ENCODE measurements around the gene GLT8D2.

GLT8D2 gene

DNA sequence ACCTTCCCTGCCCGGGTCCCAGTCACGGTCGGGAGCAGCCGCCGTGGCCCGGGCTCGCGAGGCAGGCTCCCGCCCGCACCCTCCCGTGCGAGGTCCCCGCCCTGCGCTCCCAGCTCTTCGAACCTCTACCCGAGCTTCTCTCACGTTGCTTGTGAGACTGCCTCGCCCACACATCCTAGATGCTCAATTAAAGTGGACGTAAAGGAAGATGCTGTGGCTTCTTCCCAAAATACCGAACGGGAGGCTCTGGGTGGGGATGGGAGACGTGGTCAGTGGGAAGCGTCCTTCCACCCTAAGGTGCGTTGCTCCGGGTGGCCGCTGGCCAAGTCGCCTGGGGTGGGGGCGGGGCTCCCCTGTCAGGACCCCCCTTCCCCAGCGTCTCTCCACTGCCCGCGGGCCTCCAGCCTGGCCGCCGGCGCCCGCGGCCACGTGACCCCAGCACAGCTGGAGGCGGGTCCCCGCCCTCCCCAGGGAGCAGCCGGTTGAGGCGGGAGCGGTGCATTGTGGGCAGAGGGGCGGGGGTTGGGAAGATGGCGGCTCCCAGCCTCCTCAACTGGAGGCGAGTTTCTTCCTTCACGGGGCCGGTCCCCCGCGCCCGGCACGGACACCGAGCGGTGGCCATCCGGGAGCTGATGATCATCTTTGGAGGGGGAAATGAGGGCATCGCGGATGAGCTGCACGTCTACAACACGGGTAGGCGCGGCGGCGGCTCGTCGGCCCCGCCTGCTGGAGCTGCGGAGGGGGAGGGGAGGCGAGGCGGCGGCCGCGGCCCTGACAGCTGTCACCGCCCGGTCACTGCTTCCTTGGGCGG is 14.2 kb upstream of the GLT8D2 start, which contains the start of gene HCFC2:
TSS of gene HCFC2 (plus strand) at position 501 of the 811 bp plus-strand sequence. CDS start at position 531, 30 bp downstream.
- TF ChIP-seq, protein P1, sequence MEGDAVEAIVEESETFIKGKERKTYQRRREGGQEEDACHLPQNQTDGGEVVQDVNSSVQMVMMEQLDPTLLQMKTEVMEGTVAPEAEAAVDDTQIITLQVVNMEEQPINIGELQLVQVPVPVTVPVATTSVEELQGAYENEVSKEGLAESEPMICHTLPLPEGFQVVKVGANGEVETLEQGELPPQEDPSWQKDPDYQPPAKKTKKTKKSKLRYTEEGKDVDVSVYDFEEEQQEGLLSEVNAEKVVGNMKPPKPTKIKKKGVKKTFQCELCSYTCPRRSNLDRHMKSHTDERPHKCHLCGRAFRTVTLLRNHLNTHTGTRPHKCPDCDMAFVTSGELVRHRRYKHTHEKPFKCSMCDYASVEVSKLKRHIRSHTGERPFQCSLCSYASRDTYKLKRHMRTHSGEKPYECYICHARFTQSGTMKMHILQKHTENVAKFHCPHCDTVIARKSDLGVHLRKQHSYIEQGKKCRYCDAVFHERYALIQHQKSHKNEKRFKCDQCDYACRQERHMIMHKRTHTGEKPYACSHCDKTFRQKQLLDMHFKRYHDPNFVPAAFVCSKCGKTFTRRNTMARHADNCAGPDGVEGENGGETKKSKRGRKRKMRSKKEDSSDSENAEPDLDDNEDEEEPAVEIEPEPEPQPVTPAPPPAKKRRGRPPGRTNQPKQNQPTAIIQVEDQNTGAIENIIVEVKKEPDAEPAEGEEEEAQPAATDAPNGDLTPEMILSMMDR (IDR thresholded peaks at IDR 0.05; ENCODE audit: borderline replicate concordance, control extremely low read depth, extremely low read depth, insufficient read depth, missing control alignments): no peak
- DNase-seq (ENCODE audit: low spot score): peak; percentile 99
- in situ Hi-C loops (cut with MboI; ENCODE audit: low sequenced_read_pairs, unreplicated experiment): no loop called here

DNA sequence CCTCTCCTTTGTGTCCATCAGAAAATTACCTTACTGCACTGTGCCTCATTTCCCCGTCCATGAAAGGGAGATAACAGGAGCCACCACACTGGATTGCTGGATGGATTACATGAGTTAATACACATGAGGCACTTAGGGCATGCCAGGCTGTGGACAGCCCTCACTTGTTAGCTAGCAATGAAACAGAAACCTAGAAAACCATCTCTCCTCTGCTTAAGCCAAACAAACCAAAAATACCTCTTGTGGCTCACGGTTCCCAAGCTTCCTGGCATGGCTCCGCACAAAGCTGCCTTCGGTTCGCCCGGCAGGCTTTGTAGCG is 13.7 kb upstream of the GLT8D2 start:
- TF ChIP-seq, protein P1 (IDR thresholded peaks at IDR 0.05; ENCODE audit: borderline replicate concordance, control extremely low read depth, extremely low read depth, insufficient read depth, missing control alignments): no peak
- in situ Hi-C loops (cut with MboI; ENCODE audit: low sequenced_read_pairs, unreplicated experiment): no loop called here
- no peak for DNase-seq (ENCODE audit: low spot score)

DNA sequence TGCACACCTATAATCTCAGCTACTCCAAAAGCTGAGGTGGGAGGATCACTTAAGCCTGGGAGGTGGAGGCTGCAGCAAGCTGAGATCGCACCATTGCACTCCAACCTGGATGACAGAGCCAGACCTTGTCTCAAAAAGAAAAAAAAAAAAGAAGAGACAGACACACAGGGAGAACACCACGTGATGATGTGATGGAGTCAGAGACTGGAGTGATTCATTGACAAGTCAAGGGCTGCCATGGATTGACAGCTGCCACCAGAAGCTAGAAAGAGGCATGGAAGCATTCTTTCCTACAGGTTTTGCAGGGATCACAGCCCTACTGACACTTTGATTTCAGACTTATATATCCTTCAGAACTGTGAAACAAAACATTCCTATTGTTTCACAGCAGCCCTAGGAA is 10.8 kb upstream of the GLT8D2 start:
- in situ Hi-C loops (cut with MboI; ENCODE audit: low sequenced_read_pairs, unreplicated experiment): no loop called here
- TF ChIP-seq, protein P1 (IDR thresholded peaks at IDR 0.05; ENCODE audit: borderline replicate concordance, control extremely low read depth, extremely low read depth, insufficient read depth, missing control alignments): no peak
- no peak for DNase-seq (ENCODE audit: low spot score)

DNA sequence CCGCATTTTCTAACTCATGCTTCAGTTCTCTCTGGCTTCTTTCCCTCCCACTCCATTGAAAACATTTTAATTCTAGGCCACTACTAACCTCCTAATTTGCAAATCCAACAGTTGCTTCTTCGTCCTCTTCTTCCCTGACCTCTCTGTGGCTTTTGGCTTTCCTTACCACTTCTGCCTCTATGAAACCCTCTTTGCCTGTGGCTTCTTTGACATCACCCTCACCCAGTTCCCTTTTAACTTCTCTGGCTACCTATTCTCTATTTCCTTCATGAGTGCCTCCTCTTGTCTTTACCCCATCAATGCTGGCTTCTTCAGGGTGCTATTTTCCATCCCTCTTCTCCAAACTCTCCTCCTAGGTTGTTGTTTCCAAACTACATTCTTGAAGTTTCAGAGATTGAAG is 10.0 kb upstream of the GLT8D2 start:
- DNase-seq (ENCODE audit: low spot score): no peak
- in situ Hi-C loops (cut with MboI; ENCODE audit: low sequenced_read_pairs, unreplicated experiment): no loop called here
- TF ChIP-seq, protein P1 (IDR thresholded peaks at IDR 0.05; ENCODE audit: borderline replicate concordance, control extremely low read depth, extremely low read depth, insufficient read depth, missing control alignments): no peak

DNA sequence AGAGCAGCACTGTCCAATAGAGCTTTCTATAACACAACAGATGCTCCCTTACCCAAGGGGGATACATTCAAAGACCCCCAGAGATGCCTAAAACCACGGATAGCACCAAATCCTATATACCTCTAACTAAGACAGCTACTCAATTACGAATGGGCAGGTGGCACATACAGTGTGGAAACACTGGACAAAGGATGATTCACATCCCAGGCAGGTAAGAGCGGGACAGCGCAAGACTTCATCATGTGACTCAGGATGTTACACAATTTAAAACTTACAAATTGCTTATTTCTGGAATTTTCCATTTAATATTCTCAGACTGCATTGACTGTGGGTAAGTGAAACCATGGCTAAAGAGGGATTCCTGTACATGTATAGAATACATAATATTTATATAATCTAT is 8.8 kb upstream of the GLT8D2 start:
- TF ChIP-seq, protein P1 (IDR thresholded peaks at IDR 0.05; ENCODE audit: borderline replicate concordance, control extremely low read depth, extremely low read depth, insufficient read depth, missing control alignments): no peak
- DNase-seq (ENCODE audit: low spot score): no peak
- in situ Hi-C loops (cut with MboI; ENCODE audit: low sequenced_read_pairs, unreplicated experiment): no loop called here

DNA sequence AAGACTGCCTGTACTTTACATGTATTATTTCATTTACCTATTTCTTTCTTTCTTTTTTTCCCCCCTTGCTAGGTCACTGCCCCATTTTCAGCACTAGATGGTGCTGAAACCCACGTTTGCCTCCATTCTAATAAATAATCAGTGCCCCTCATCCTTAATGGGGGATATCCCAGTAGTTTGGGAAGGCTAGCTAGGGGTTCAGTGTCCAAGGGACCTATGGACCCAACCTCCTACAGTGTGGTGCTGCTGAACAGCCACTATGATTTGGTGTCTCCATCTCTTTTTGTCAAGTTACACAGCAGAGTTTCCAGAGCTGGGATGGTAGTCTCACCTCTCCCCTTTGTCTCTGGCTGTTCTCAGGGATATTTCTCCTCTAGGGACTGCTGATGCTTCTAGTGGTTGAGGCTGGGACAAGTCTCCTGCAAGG is 7.8 kb upstream of the GLT8D2 start:
- TF ChIP-seq, protein P1 (IDR thresholded peaks at IDR 0.05; ENCODE audit: borderline replicate concordance, control extremely low read depth, extremely low read depth, insufficient read depth, missing control alignments): peak; percentile 72
- in situ Hi-C loops (cut with MboI; ENCODE audit: low sequenced_read_pairs, unreplicated experiment): no loop called here
- DNase-seq (ENCODE audit: low spot score): peak; percentile 34

Measured in GM13976 (cell line).